Activated CD4-positive, alpha-beta T cell treated with anti-CD3 and anti-CD28 coated beads, Interleukin-2, Interleukin-6, amounts not matched to agents 100 ng/mL and 50 ng/mL, durations not matched to agents 16 hours and 8 hours (primary cell): ENCODE results near the gene PCDHB15.
"Not testable (repeated sequence)": the region's sequence is repeated elsewhere in the genome, so short reads cannot be mapped to it uniquely, and the experiment has no call there.

Experiments
- DNase-seq: peaks from one replicate; pipeline ENCODE4 v3.0.0-alpha.2; 2020

Gene PCDHB15

GRCh38 chr5:141245250-141245717, at the start of gene PCDHB15:
PCDHB15 (plus strand) TSS chr5:141245395; CDS start chr5:141245579, 184 bp downstream.
- DNase-seq, result no peak

- no peak for DNase-seq
Measured at GRCh38 chr5:141196363-141196762, 48.8 kb upstream of the PCDHB15 start.

- no peak for DNase-seq
Measured at GRCh38 chr5:141199359-141200235, 45.6 kb upstream of the PCDHB15 start, which contains the start of gene PCDHB11. PCDHB11 (plus strand) TSS chr5:141199627; CDS start chr5:141199775, 148 bp downstream.

- not testable (repeated sequence) for DNase-seq
Measured at GRCh38 chr5:141201126-141201525, 44.1 kb upstream of the PCDHB15 start.

- not testable (repeated sequence) for DNase-seq
Measured at GRCh38 chr5:141201646-141202045, 43.5 kb upstream of the PCDHB15 start.

- no peak for DNase-seq
Measured at GRCh38 chr5:141208478-141208877, 36.7 kb upstream of the PCDHB15 start, which contains the start of gene PCDHB12. PCDHB12 (plus strand) TSS chr5:141208719; CDS start chr5:141208908, 189 bp downstream.

- DNase-seq, result not testable (repeated sequence)
Measured at GRCh38 chr5:141210281-141210680, 34.9 kb upstream of the PCDHB15 start.

- DNase-seq, result not testable (repeated sequence)
Measured at GRCh38 chr5:141210849-141211248, 34.3 kb upstream of the PCDHB15 start.

GRCh38 chr5:141213656-141214339, 31.4 kb upstream of the PCDHB15 start, which contains the start of gene PCDHB13:
PCDHB13 (plus strand) TSS chr5:141213919; CDS start chr5:141214124, 205 bp downstream.
- DNase-seq, result peak; percentile 4

GRCh38 chr5:141214583-141214982, 30.6 kb upstream of the PCDHB15 start:
- not testable (repeated sequence) for DNase-seq

GRCh38 chr5:141215504-141215903, 29.7 kb upstream of the PCDHB15 start:
- not testable (repeated sequence) for DNase-seq

GRCh38 chr5:141216035-141216434, 29.2 kb upstream of the PCDHB15 start:
- not testable (repeated sequence) for DNase-seq

- no peak for DNase-seq
Measured at GRCh38 chr5:141223112-141223783, 21.9 kb upstream of the PCDHB15 start, which contains the start of gene PCDHB14. PCDHB14 (plus strand) TSS chr5:141223343; CDS start chr5:141223506, 163 bp downstream.

- not testable (repeated sequence) for DNase-seq
Measured at GRCh38 chr5:141224844-141225243, 20.4 kb upstream of the PCDHB15 start.

GRCh38 chr5:141225421-141225820, 19.8 kb upstream of the PCDHB15 start:
- DNase-seq, result not testable (repeated sequence)

GRCh38 chr5:141234109-141234667, 11.0 kb upstream of the PCDHB15 start:
- DNase-seq, result no peak

- DNase-seq, result not testable (repeated sequence)
Measured at GRCh38 chr5:141235922-141236321, 9.3 kb upstream of the PCDHB15 start.

GRCh38 chr5:141236516-141237313, 8.5 kb upstream of the PCDHB15 start:
- no peak for DNase-seq

GRCh38 chr5:141241496-141241895, 3.7 kb upstream of the PCDHB15 start:
- no peak for DNase-seq

- DNase-seq, result not testable (repeated sequence)
Measured at GRCh38 chr5:141246971-141247370, 1.8 kb downstream of the PCDHB15 start.

- DNase-seq, result not testable (repeated sequence)
Measured at GRCh38 chr5:141247434-141247833, 2.2 kb downstream of the PCDHB15 start.
